Central memory CD4-positive, alpha-beta T cell (primary cell): ENCODE measurements around the gene KIAA0513.
A peak's percentile ranks its signal among the peaks of the same experiment; 100 is the strongest.

Experiments used
- DNase-seq: peaks from one replicate; pipeline ENCODE4 v3.0.0; 2022

KIAA0513 gene

GRCh38 chr16:85090873-85091521, 63.4 kb downstream of the KIAA0513 start:
- no peak for DNase-seq

- DNase-seq, result no peak
Measured at GRCh38 chr16:85091522-85091910, 63.9 kb downstream of the KIAA0513 start.

GRCh38 chr16:85092309-85092708, 64.7 kb downstream of the KIAA0513 start:
- no peak for DNase-seq

- no peak for DNase-seq
Measured at GRCh38 chr16:85092851-85093250, 65.3 kb downstream of the KIAA0513 start.

GRCh38 chr16:85093705-85094104, 66.1 kb downstream of the KIAA0513 start:
- DNase-seq, result no peak

GRCh38 chr16:85094176-85094805, 66.7 kb downstream of the KIAA0513 start:
- no peak for DNase-seq

GRCh38 chr16:85094812-85095211, 67.2 kb downstream of the KIAA0513 start:
- no peak for DNase-seq

- DNase-seq, result no peak
Measured at GRCh38 chr16:85096921-85097320, 69.3 kb downstream of the KIAA0513 start.

GRCh38 chr16:85098565-85098964, 71.0 kb downstream of the KIAA0513 start:
- no peak for DNase-seq

- no peak for DNase-seq
Measured at GRCh38 chr16:85100265-85100664, 72.7 kb downstream of the KIAA0513 start.

- no peak for DNase-seq
Measured at GRCh38 chr16:85101956-85102630, 74.5 kb downstream of the KIAA0513 start.

GRCh38 chr16:85103114-85104079, 75.8 kb downstream of the KIAA0513 start:
- DNase-seq, result no peak

GRCh38 chr16:85104147-85104546, 76.6 kb downstream of the KIAA0513 start:
- DNase-seq, result no peak

- DNase-seq, result peak; percentile 28
Measured at GRCh38 chr16:85104821-85105391, 77.3 kb downstream of the KIAA0513 start.

GRCh38 chr16:85105475-85105874, 77.9 kb downstream of the KIAA0513 start:
- no peak for DNase-seq

GRCh38 chr16:85107083-85107482, 79.5 kb downstream of the KIAA0513 start:
- DNase-seq, result no peak

GRCh38 chr16:85107532-85107931, 79.9 kb downstream of the KIAA0513 start:
- DNase-seq, result no peak

- no peak for DNase-seq
Measured at GRCh38 chr16:85110105-85110504, 82.5 kb downstream of the KIAA0513 start.

GRCh38 chr16:85111184-85111583, 83.6 kb downstream of the KIAA0513 start:
- no peak for DNase-seq

GRCh38 chr16:85112364-85112763, 84.8 kb downstream of the KIAA0513 start, which contains the start of gene CIBAR2:
CIBAR2 (minus strand) TSS chr16:85112472; CDS start chr16:85112352, 120 bp downstream.
- DNase-seq, result no peak

- no peak for DNase-seq
Measured at GRCh38 chr16:85113168-85113733, 85.7 kb downstream of the KIAA0513 start.

- no peak for DNase-seq
Measured at GRCh38 chr16:85113913-85114312, 86.3 kb downstream of the KIAA0513 start.
